ENCODE results near the gene NACA2.

DNA sequence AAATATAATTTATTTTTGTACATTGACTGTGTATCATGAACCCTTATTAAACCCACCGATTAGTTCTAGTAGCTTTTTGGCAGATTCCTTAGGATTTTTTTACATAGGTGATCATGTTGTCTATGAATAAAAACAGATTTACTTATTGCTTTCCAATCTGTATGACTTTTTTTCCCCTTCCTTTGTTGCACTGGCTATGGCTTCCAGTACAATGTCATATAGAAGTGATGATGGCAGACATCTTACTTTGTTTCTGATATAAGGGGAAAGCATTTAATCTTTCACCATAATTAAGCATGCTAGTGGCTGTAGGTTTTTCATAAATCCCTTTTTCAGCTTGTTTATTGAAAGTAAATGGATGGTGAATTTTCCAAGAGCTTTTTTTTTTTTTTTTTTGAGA lies 28.9 kb upstream of the NACA2 start:
- TF ChIP-seq, protein P1, sequence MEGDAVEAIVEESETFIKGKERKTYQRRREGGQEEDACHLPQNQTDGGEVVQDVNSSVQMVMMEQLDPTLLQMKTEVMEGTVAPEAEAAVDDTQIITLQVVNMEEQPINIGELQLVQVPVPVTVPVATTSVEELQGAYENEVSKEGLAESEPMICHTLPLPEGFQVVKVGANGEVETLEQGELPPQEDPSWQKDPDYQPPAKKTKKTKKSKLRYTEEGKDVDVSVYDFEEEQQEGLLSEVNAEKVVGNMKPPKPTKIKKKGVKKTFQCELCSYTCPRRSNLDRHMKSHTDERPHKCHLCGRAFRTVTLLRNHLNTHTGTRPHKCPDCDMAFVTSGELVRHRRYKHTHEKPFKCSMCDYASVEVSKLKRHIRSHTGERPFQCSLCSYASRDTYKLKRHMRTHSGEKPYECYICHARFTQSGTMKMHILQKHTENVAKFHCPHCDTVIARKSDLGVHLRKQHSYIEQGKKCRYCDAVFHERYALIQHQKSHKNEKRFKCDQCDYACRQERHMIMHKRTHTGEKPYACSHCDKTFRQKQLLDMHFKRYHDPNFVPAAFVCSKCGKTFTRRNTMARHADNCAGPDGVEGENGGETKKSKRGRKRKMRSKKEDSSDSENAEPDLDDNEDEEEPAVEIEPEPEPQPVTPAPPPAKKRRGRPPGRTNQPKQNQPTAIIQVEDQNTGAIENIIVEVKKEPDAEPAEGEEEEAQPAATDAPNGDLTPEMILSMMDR (conservative IDR thresholded peaks at IDR 0.05; ENCODE audit: low read depth, low read length), result no peak
- no peak for TF ChIP-seq EZH2phosphoT487 (IDR thresholded peaks at IDR 0.05; ENCODE audit: borderline replicate concordance, low read length)
